ENCODE data around the gene SLC11A1.

DNA sequence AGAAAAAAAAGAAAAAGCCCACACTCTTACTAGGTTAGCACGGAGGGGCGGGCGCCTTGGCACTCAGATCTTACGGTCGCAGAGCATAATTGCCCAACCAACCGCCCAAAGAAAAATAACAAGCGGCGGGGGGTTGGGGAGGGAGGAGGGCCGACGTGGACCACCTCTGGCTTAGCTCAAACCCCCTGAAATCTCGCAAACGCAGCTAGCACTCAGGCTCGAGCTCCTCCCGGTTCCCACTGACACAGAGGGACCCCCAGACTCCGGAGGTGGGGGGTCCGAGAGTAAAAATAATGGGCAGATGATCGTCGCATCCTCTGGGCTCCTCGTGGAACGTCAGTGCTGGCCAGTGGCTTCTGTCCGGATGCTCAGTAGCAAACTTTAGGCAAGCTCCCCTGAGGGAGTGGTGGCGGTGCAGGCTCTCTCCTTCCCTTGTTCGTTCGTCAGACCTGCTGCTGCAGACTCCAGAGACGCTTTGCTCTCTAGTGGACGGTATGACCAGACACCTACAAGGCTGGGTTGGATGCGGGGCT lies 13.4 kb upstream of the SLC11A1 start:
- TF ChIP-seq, protein P1, sequence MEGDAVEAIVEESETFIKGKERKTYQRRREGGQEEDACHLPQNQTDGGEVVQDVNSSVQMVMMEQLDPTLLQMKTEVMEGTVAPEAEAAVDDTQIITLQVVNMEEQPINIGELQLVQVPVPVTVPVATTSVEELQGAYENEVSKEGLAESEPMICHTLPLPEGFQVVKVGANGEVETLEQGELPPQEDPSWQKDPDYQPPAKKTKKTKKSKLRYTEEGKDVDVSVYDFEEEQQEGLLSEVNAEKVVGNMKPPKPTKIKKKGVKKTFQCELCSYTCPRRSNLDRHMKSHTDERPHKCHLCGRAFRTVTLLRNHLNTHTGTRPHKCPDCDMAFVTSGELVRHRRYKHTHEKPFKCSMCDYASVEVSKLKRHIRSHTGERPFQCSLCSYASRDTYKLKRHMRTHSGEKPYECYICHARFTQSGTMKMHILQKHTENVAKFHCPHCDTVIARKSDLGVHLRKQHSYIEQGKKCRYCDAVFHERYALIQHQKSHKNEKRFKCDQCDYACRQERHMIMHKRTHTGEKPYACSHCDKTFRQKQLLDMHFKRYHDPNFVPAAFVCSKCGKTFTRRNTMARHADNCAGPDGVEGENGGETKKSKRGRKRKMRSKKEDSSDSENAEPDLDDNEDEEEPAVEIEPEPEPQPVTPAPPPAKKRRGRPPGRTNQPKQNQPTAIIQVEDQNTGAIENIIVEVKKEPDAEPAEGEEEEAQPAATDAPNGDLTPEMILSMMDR (IDR thresholded peaks at IDR 0.05): peak in 2 of 3 experiments; percentile 26 to 32
- TF ChIP-seq POLR2A (IDR thresholded peaks at IDR 0.05; ENCODE audit: low read depth): no peak
- peak; percentile 33 to 49 for TF ChIP-seq POLR2AphosphoS5 (IDR thresholded peaks at IDR 0.05)
- no peak for TF ChIP-seq EP300 (IDR thresholded peaks at IDR 0.05)
